Measurements from ENCODE around the gene DUOXA2. TPM values are rescaled to one million over a fixed set of nuclear protein-coding genes. Genes with fewer than 3 reads are reported as not detected.
"Not testable (repeated sequence)": the region's sequence is repeated elsewhere in the genome, so short reads cannot be mapped to it uniquely, and the experiment has no call there.

The DUOXA2 gene
- total RNA-seq, 1 donor from 2014 or later = not detected

- no peaks in the 10 kb centered on the region for H3K36me3 Mint-ChIP-seq (ENCODE audit: low read depth, unreplicated experiment)
Observed at GRCh38 chr15:45101749-45102148, 12.4 kb upstream of the DUOXA2 start.

DNA sequence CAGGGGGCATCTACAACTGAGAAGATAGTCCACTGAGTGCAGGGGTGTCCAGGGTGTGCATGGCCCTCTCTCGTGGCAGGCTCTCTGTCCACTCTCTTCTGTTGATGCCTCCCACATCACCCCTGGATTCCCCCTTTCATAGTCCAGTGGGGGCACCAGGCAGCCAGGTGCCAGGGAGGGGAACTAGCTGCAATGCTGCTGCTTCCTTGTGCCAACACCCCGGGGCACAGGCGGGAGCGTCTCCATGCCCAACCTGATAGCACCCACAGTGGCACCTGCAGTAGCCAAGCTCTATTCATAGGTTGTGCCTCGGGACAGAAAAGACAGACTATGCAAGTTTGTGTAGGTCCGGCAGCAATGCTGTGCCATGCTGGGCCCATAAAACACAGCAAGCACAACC is 11.9 kb upstream of the DUOXA2 start:
- no peaks in the 10 kb centered on the region for H3K9me3 Mint-ChIP-seq (ENCODE audit: unreplicated experiment)
- no peak overlapping the region for H2AFZ ChIP-seq (ENCODE audit: low read depth, low read length)
- H3K4me2 ChIP-seq (ENCODE audit: low read length) = no peak overlapping the region
- no peaks in the 10 kb centered on the region for H3K4me1 ChIP-seq (ENCODE audit: insufficient read depth, low read length)
- TF ChIP-seq, protein P1, sequence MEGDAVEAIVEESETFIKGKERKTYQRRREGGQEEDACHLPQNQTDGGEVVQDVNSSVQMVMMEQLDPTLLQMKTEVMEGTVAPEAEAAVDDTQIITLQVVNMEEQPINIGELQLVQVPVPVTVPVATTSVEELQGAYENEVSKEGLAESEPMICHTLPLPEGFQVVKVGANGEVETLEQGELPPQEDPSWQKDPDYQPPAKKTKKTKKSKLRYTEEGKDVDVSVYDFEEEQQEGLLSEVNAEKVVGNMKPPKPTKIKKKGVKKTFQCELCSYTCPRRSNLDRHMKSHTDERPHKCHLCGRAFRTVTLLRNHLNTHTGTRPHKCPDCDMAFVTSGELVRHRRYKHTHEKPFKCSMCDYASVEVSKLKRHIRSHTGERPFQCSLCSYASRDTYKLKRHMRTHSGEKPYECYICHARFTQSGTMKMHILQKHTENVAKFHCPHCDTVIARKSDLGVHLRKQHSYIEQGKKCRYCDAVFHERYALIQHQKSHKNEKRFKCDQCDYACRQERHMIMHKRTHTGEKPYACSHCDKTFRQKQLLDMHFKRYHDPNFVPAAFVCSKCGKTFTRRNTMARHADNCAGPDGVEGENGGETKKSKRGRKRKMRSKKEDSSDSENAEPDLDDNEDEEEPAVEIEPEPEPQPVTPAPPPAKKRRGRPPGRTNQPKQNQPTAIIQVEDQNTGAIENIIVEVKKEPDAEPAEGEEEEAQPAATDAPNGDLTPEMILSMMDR (IDR thresholded peaks at IDR 0.05; ENCODE audit: insufficient read depth, low read depth, low read length) = no peak
- no peak for TF ChIP-seq EZH2 (IDR thresholded peaks at IDR 0.05; ENCODE audit: insufficient read depth, low read length)
- no peak overlapping the region for H3K4me3 ChIP-seq (ENCODE audit: insufficient read depth, low read depth, low read length)
- DNase-seq (ENCODE audit: low read depth) (no peak), FAIRE-seq (no peak)
- no peak overlapping the region for H3K27ac ChIP-seq (ENCODE audit: low read depth, low read length)
- H3K27me3 ChIP-seq (ENCODE audit: insufficient read depth, low read length) = peaks cover 13% of the 10 kb centered on the region
- peaks cover 68% of the 10 kb centered on the region for H3K27me3 Mint-ChIP-seq (ENCODE audit: low read depth, unreplicated experiment)
- no peaks in the 10 kb centered on the region for H3K79me2 ChIP-seq (ENCODE audit: insufficient read depth, low read length)
- no peaks in the 10 kb centered on the region for H3K36me3 ChIP-seq (ENCODE audit: insufficient read depth, low read length)
- H3K9me3 ChIP-seq (ENCODE audit: insufficient read depth, low read depth, low read length) = no peaks in the 10 kb centered on the region
- H3K9ac ChIP-seq (ENCODE audit: low read length) = no peak overlapping the region
- H3K36me3 Mint-ChIP-seq (ENCODE audit: low read depth, unreplicated experiment) = no peaks in the 10 kb centered on the region
- no peak overlapping the region for H3K27ac Mint-ChIP-seq (ENCODE audit: unreplicated experiment)
- no peak overlapping the region for H3K4me3 Mint-ChIP-seq (ENCODE audit: unreplicated experiment)
- no peaks in the 10 kb centered on the region for H3K4me1 Mint-ChIP-seq (ENCODE audit: low read depth, unreplicated experiment)
- no peaks in the 10 kb centered on the region for H4K20me1 ChIP-seq (ENCODE audit: insufficient read depth, low read length)

More at GRCh38 chr15:45101749-45102148, 12.4 kb upstream of the DUOXA2 start:
- no peak overlapping the region for H3K4me3 Mint-ChIP-seq (ENCODE audit: unreplicated experiment)
- FAIRE-seq (no peak), DNase-seq (ENCODE audit: low read depth) (no peak)
- H3K9me3 Mint-ChIP-seq (ENCODE audit: unreplicated experiment) = peaks cover 2% of the 10 kb centered on the region
- H3K9ac ChIP-seq (ENCODE audit: low read length) = no peak overlapping the region
- H3K9me3 ChIP-seq (ENCODE audit: insufficient read depth, low read depth, low read length) = no peaks in the 10 kb centered on the region
- H4K20me1 ChIP-seq (ENCODE audit: insufficient read depth, low read length) = no peaks in the 10 kb centered on the region
- no peaks in the 10 kb centered on the region for H3K4me1 Mint-ChIP-seq (ENCODE audit: low read depth, unreplicated experiment)
- H3K4me1 ChIP-seq (ENCODE audit: insufficient read depth, low read length) = no peaks in the 10 kb centered on the region
- no peak overlapping the region for H3K4me2 ChIP-seq (ENCODE audit: low read length)
- no peak for TF ChIP-seq EZH2 (IDR thresholded peaks at IDR 0.05; ENCODE audit: insufficient read depth, low read length)
- TF ChIP-seq, protein P1 (IDR thresholded peaks at IDR 0.05; ENCODE audit: insufficient read depth, low read depth, low read length) = no peak
- H3K4me3 ChIP-seq (ENCODE audit: insufficient read depth, low read depth, low read length) = no peak overlapping the region
- H3K27ac ChIP-seq (ENCODE audit: low read depth, low read length) = no peak overlapping the region
- peaks cover 9% of the 10 kb centered on the region for H3K27me3 ChIP-seq (ENCODE audit: insufficient read depth, low read length)
- H3K79me2 ChIP-seq (ENCODE audit: insufficient read depth, low read length) = no peaks in the 10 kb centered on the region
- H2AFZ ChIP-seq (ENCODE audit: low read depth, low read length) = no peak overlapping the region
- no peaks in the 10 kb centered on the region for H3K36me3 ChIP-seq (ENCODE audit: insufficient read depth, low read length)
- H3K27me3 Mint-ChIP-seq (ENCODE audit: low read depth, unreplicated experiment) = peaks cover 69% of the 10 kb centered on the region
- no peak overlapping the region for H3K27ac Mint-ChIP-seq (ENCODE audit: unreplicated experiment)

DNA sequence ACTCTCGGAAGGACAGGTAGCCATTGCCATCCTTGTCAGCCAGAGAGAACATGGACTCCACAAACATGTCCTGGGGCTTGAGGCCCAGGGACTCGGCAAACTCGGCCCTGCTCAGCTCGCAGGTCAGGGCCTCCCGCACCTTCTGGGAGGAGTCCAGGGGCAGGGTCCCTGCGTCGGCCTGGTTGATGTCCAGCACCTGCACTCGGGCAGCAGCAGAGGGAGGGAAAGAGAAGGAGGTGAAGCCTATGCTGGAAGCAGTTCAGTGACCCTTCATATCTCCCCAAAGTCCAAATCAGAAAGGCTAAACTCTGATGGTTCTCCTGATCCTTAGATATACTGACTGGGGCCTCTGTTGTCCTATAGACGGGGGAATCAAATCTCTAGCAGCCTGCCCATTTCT is 10.0 kb upstream of the DUOXA2 start:
- not testable (repeated sequence) for H3K36me3 Mint-ChIP-seq (ENCODE audit: low read depth, unreplicated experiment); DNase-seq (ENCODE audit: low read depth); H3K79me2 ChIP-seq (ENCODE audit: insufficient read depth, low read length); H3K9me3 Mint-ChIP-seq (ENCODE audit: unreplicated experiment); H3K4me3 Mint-ChIP-seq (ENCODE audit: unreplicated experiment); H3K4me2 ChIP-seq (ENCODE audit: low read length); H3K27ac Mint-ChIP-seq (ENCODE audit: unreplicated experiment); FAIRE-seq; H2AFZ ChIP-seq (ENCODE audit: low read depth, low read length); H4K20me1 ChIP-seq (ENCODE audit: insufficient read depth, low read length); H3K9ac ChIP-seq (ENCODE audit: low read length); H3K4me1 Mint-ChIP-seq (ENCODE audit: low read depth, unreplicated experiment); H3K27ac ChIP-seq (ENCODE audit: low read depth, low read length); H3K4me3 ChIP-seq (ENCODE audit: insufficient read depth, low read depth, low read length); H3K9me3 ChIP-seq (ENCODE audit: insufficient read depth, low read depth, low read length); H3K4me1 ChIP-seq (ENCODE audit: insufficient read depth, low read length); H3K36me3 ChIP-seq (ENCODE audit: insufficient read depth, low read length)
- peaks cover 68% of the 10 kb centered on the region for H3K27me3 Mint-ChIP-seq (ENCODE audit: low read depth, unreplicated experiment)
- peaks cover 17% of the 10 kb centered on the region for H3K27me3 ChIP-seq (ENCODE audit: insufficient read depth, low read length)

All from astrocyte (in vitro differentiated cells and primary cell).